Mesangial cell (primary cell): ENCODE data around the gene HCK. TPM values are rescaled to one million over a fixed set of nuclear protein-coding genes. Genes with fewer than 3 reads are reported as not detected.

Experiments
- total RNA-seq: library from RNA; depleted of rRNA; stranded (reverse); fragments of >200 nt; gene quantifications from 2 replicates; pipeline ENCODE4 v1.2.3, GENCODE V29; 2015

HCK gene
- not detected in 2 replicates for total RNA-seq

GRCh38 chr20:32052090-32052777 lies at the start of gene HCK:
Gene HCK, plus strand, starts transcription at chr20:32052242.

GRCh38 chr20:32010101-32010500 lies 41.9 kb upstream of the HCK start, which contains the start of gene CCM2L:
Gene CCM2L, plus strand, starts transcription at chr20:32010438. Its CDS starts 17 bp downstream, at chr20:32010455.

GRCh38 chr20:32109392-32110172 lies 57.5 kb downstream of the HCK start, which contains the start of gene TM9SF4:
Gene TM9SF4, plus strand, starts transcription at chr20:32109714. Its CDS starts 27 bp downstream, at chr20:32109741.

Other genes starting within 250 kb of the HCK start
- 0.65 and 0.76 TPM in 2 replicates for gene MYLK2, start 232.9 kb upstream of the HCK start, total RNA-seq
- 2.3 and 15.2 TPM in 2 replicates for gene FOXS1, start 206.6 kb upstream of the HCK start, total RNA-seq
- gene DUSP15, start 181.7 kb upstream of the HCK start, total RNA-seq = 0.49 and 1.4 TPM in 2 replicates
- gene TTLL9, start 181.6 kb upstream of the HCK start, total RNA-seq = not detected in 2 replicates
- gene PDRG1, start 100.2 kb upstream of the HCK start, total RNA-seq = 6.5 and 7.0 TPM in 2 replicates
- not detected in 2 replicates for gene XKR7, start 84.1 kb upstream of the HCK start, total RNA-seq
- gene CCM2L, start 41.8 kb upstream of the HCK start, total RNA-seq = not detected in 2 replicates
- gene TM9SF4, start 57.5 kb downstream of the HCK start, total RNA-seq = 31.9 and 47.5 TPM in 2 replicates
- 7.7 and 9.3 TPM in 2 replicates for gene PLAGL2, start 155.5 kb downstream of the HCK start, total RNA-seq
- gene POFUT1, start 155.6 kb downstream of the HCK start, total RNA-seq = 50.8 and 51.6 TPM in 2 replicates
- gene KIF3B, start 225.4 kb downstream of the HCK start, total RNA-seq = 14.2 and 19.6 TPM in 2 replicates